HepG2 (cell line): ENCODE results near the gene SNRNP25. TPM values are rescaled to one million over a fixed set of nuclear protein-coding genes. Genes with fewer than 3 reads are reported as not detected.

Source experiments
- CERS6 ChIP-seq: sonication (generic); formaldehyde crosslinking; IDR thresholded peaks from 2 replicates; pipeline ENCODE4 v1.5.0; 2020; ENCODE audit warnings: missing genetic modification reagents
- DR1 ChIP-seq: sonication (generic); formaldehyde crosslinking; IDR thresholded peaks from 2 replicates; pipeline ENCODE4 v1.8.0; 2021; ENCODE audit warnings: mild to moderate bottlenecking, missing genetic modification reagents, inconsistent platforms
- E2F2 ChIP-seq: sonication (generic); formaldehyde crosslinking; IDR thresholded peaks from 2 replicates; pipeline ENCODE4 v1.4.0; 2020; ENCODE audit warnings: missing genetic modification reagents, borderline replicate concordance
- FOXK1 ChIP-seq: sonication (generic); formaldehyde crosslinking; IDR thresholded peaks from 2 replicates; pipeline ENCODE4 v1.4.0; 2020; ENCODE audit warnings: low read depth, missing genetic modification reagents, borderline replicate concordance
- HDAC1 ChIP-seq: sonication (generic); formaldehyde crosslinking; IDR thresholded peaks from 2 replicates; pipeline ENCODE4 v1.5.1; 2020; ENCODE audit warnings: mild to moderate bottlenecking, missing genetic modification reagents
- KAT7 ChIP-seq: IDR thresholded peaks from 2 replicates; pipeline ENCODE4 v1.6.1; 2018; ENCODE audit warnings: borderline replicate concordance, missing compliant biosample characterization
- KMT2B ChIP-seq: IDR thresholded peaks from 2 replicates; pipeline ENCODE4 v1.6.1; 2016; ENCODE audit warnings: missing genetic modification reagents, missing compliant biosample characterization
- SALL1 ChIP-seq: sonication (generic); formaldehyde crosslinking; IDR thresholded peaks from 2 replicates; pipeline ENCODE4 v1.8.0; 2022; ENCODE audit warnings: mild to moderate bottlenecking, missing genetic modification reagents
- TFDP1 ChIP-seq: IDR thresholded peaks from 2 replicates; pipeline ENCODE4 v1.6.1; 2016; ENCODE audit warnings: missing compliant biosample characterization, missing genetic modification reagents, borderline replicate concordance
- UBTF ChIP-seq: sonication (generic); formaldehyde crosslinking; IDR thresholded peaks from 2 replicates; pipeline ENCODE4 v1.4.0; 2020; ENCODE audit warnings: mild to moderate bottlenecking, missing genetic modification reagents
- ZMYM4 ChIP-seq: sonication (generic); formaldehyde crosslinking; IDR thresholded peaks from 2 replicates; pipeline ENCODE4 v1.8.1; 2023; ENCODE audit warnings: mild to moderate bottlenecking, missing genetic modification reagents
- ZNF143 ChIP-seq: sonication (generic); formaldehyde crosslinking; IDR thresholded peaks from 2 replicates; pipeline ENCODE4 v1.4.0; 2020; ENCODE audit warnings: missing genetic modification reagents
- ZNF180 ChIP-seq: sonication (generic); formaldehyde crosslinking; IDR thresholded peaks from 2 replicates; pipeline ENCODE4 v1.4.0; 2020; ENCODE audit warnings: low read depth, missing genetic modification reagents, borderline replicate concordance
- ZNF263 ChIP-seq: sonication (generic); formaldehyde crosslinking; IDR thresholded peaks from 2 replicates; pipeline ENCODE4 v1.4.0; 2020; ENCODE audit warnings: missing genetic modification reagents
- ZNF331 ChIP-seq: sonication (generic); formaldehyde crosslinking; IDR thresholded peaks from 2 replicates; pipeline ENCODE4 v1.4.0; 2020; ENCODE audit warnings: missing genetic modification reagents
- ZNF563 ChIP-seq: sonication (generic); formaldehyde crosslinking; IDR thresholded peaks from 2 replicates; pipeline ENCODE4 v1.8.0; 2022; ENCODE audit warnings: mild to moderate bottlenecking, moderate library complexity, missing genetic modification reagents
- ZNF687 ChIP-seq: sonication (generic); formaldehyde crosslinking; IDR thresholded peaks from 2 replicates; pipeline ENCODE4 v1.5.1; 2020; ENCODE audit warnings: mild to moderate bottlenecking, missing genetic modification reagents, moderate library complexity
- ZNF768 ChIP-seq: sonication (generic); formaldehyde crosslinking; IDR thresholded peaks from 2 replicates; pipeline ENCODE4 v1.4.0; 2020; ENCODE audit warnings: missing genetic modification reagents
- ZNF776 ChIP-seq: sonication (generic); formaldehyde crosslinking; IDR thresholded peaks from 2 replicates; pipeline ENCODE4 v1.4.0; 2020; ENCODE audit warnings: mild to moderate bottlenecking, missing genetic modification reagents
- ZNF879 ChIP-seq: sonication (generic); formaldehyde crosslinking; IDR thresholded peaks from 2 replicates; pipeline ENCODE4 v1.8.1; 2023; ENCODE audit warnings: missing genetic modification reagents
- polyA plus RNA-seq, 8 experiments: library from polyadenylated mRNA; depleted of rRNA in 3 of 8; stranded (reverse) in 7 of 8; unstranded in 1 of 8; fragments of >200 nt; fragmentation: Illumina TruSeq in 4 of 8; extraction: Trizol in 4 of 8; gene quantifications; 2 replicates each; pipeline versions ENCODE4 v1.2.1 to v1.2.3, GENCODE V29; 2011 to 2016; ENCODE audit warnings: low read depth in 4 of 8, missing spikeins in 1 of 8, mixed read lengths in 1 of 8; ENCODE audit not compliant: insufficient read depth in 1 of 8
- total RNA-seq, 5 experiments: library from RNA; depleted of rRNA; stranded (reverse); fragments of >200 nt; fragmentation: Illumina TruSeq; extraction: Trizol; gene quantifications; 2 replicates each; pipeline ENCODE4 v1.2.3, GENCODE V29; 2016; ENCODE audit warnings: low read depth in 1 of 5

The SNRNP25 gene
- total and polyA plus RNA-seq, 2 of the 13 experiments (the other 11 are each of a cell fraction or from before 2014, with no cell fraction given) = 34.1 to 97.4 TPM

GRCh38 chr16:77807-78443 is 24.3 kb downstream of the SNRNP25 start, which contains the start of gene MPG (continued):
- TF ChIP-seq TFDP1 (CRISPR knock-in tag) = peak; percentile 80; the same call in 1 of the 2 replicates
- TF ChIP-seq ZNF687 (CRISPR knock-in tag) = peak; percentile 72
- TF ChIP-seq DR1 (CRISPR knock-in tag) = peak; percentile 41; the same call in 1 of the 2 replicates
- TF ChIP-seq CERS6 (CRISPR knock-in tag) = no peak
- 0 out of 2 replicates have a peak, but pooled peaks have one; percentile 37 for TF ChIP-seq KMT2B (CRISPR knock-in tag)
- peak; percentile 55 for TF ChIP-seq ZNF563 (CRISPR knock-in tag)
- peak; percentile 29; the same call in 1 of the 2 replicates for TF ChIP-seq KAT7 (CRISPR knock-in tag)
- peak; percentile 70 for TF ChIP-seq ZNF879 (CRISPR knock-in tag)
- no peak for TF ChIP-seq ZNF768 (CRISPR knock-in tag)
- TF ChIP-seq UBTF (CRISPR knock-in tag) = 0 out of 2 replicates have a peak, but pooled peaks have one; percentile 14
- TF ChIP-seq ZNF263 (CRISPR knock-in tag) = peak; percentile 45; the same call in 1 of the 2 replicates
- peak; percentile 31; the same call in 1 of the 2 replicates for TF ChIP-seq ZNF776 (CRISPR knock-in tag)
- TF ChIP-seq SALL1 (CRISPR knock-in tag) = peak; percentile 31; the same call in 1 of the 2 replicates
- TF ChIP-seq HDAC1 (CRISPR knock-in tag) = peak; percentile 55
- TF ChIP-seq ZNF143 (CRISPR knock-in tag) = peak; percentile 34; the same call in 1 of the 2 replicates
- 0 out of 2 replicates have a peak, but pooled peaks have one; percentile 33 for TF ChIP-seq ZNF331 (CRISPR knock-in tag)
- TF ChIP-seq ZMYM4 (CRISPR knock-in tag) = 0 out of 2 replicates have a peak, but pooled peaks have one; percentile 4
- TF ChIP-seq E2F2 (CRISPR knock-in tag) = 0 out of 2 replicates have a peak, but pooled peaks have one; percentile 6
- TF ChIP-seq ZNF180 (CRISPR knock-in tag) = no peak
- TF ChIP-seq FOXK1 (CRISPR knock-in tag) = 0 out of 2 replicates have a peak, but pooled peaks have one; percentile 13
